ENCODE data around the gene SSBP2.

The SSBP2 gene

DNA sequence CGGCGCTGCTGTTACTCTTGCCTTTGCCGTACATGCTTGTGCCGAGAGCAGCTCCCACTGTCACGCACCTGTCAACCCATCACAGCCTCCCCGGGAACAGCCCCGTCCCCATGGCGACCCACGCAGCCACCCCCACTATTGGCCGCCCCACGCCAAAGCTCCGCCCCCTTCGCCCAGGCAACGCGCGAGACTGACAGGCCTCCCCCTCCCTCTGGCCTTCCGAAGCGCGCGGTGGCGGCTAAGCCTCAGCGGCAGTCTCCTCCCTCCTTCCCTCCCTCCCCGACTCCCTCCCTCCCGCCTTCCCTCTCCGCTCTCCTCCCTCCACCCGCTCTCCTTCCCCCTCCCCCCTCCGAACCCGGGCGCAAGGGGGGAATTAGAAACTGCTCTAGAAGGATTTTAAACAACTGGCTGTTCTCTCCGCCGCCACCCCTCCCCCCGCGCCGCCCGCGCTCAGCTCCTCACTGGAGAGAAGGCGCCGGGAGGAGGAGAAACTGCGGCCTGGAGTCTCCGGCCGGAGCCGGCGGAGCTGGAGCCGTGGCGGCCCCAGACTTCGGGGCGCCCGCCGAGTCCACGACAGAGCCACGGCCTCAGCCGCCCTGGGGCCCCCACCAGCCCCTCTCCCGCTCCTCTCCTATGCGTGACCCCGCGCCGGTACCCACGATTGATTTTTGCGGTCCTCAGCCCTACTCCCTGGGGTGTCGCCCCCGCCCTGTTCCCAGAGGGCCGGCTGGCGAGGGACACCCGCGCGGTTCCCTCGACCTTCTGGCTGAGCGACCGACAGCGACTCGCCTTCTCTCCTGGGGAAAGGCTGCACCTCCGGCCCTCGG, at the start of gene SSBP2:
SSBP2 (minus strand) TSS at position 89 of the 827 bp plus-strand sequence; CDS start at position 34, 55 bp downstream.
- peak; percentile 64 for TF ChIP-seq TEAD4 (IDR thresholded peaks at IDR 0.05)
- TF ChIP-seq CREB1 (IDR thresholded peaks at IDR 0.05; ENCODE audit: low read depth) = no peak
- peak; percentile 61; the same call in 1 of the 2 replicates for TF ChIP-seq FOXM1 (IDR thresholded peaks at IDR 0.05; ENCODE audit: borderline replicate concordance, low read depth)
- TF ChIP-seq, protein P1, sequence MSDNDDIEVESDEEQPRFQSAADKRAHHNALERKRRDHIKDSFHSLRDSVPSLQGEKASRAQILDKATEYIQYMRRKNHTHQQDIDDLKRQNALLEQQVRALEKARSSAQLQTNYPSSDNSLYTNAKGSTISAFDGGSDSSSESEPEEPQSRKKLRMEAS (IDR thresholded peaks at IDR 0.05) = no peak; the same call in 1 of the 2 replicates
- TF ChIP-seq RAD21 (IDR thresholded peaks at IDR 0.05; ENCODE audit: low read depth) = peak; percentile 57
- TF ChIP-seq, protein P2, sequence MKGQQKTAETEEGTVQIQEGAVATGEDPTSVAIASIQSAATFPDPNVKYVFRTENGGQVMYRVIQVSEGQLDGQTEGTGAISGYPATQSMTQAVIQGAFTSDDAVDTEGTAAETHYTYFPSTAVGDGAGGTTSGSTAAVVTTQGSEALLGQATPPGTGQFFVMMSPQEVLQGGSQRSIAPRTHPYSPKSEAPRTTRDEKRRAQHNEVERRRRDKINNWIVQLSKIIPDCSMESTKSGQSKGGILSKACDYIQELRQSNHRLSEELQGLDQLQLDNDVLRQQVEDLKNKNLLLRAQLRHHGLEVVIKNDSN (IDR thresholded peaks at IDR 0.05) = peak; percentile 47
- TF ChIP-seq EGR1 (IDR thresholded peaks at IDR 0.05) = peak; percentile 71
- peak; percentile 68 for TF ChIP-seq ZBTB7A (IDR thresholded peaks at IDR 0.05; ENCODE audit: low read depth)
- TF ChIP-seq YY1 (IDR thresholded peaks at IDR 0.05; ENCODE audit: low read depth) = peak; percentile 61
- TF ChIP-seq TAF1 (IDR thresholded peaks at IDR 0.05; ENCODE audit: low read depth) = peak; percentile 93
- peak; percentile 56; the same call in 1 of the 2 replicates for TF ChIP-seq NFIC (IDR thresholded peaks at IDR 0.05)
- TF ChIP-seq TCF12 (IDR thresholded peaks at IDR 0.05; ENCODE audit: low read depth) = peak; percentile 91
- TF ChIP-seq EP300 (IDR thresholded peaks at IDR 0.05; ENCODE audit: borderline replicate concordance) = peak; percentile 98
- TF ChIP-seq, protein P3, sequence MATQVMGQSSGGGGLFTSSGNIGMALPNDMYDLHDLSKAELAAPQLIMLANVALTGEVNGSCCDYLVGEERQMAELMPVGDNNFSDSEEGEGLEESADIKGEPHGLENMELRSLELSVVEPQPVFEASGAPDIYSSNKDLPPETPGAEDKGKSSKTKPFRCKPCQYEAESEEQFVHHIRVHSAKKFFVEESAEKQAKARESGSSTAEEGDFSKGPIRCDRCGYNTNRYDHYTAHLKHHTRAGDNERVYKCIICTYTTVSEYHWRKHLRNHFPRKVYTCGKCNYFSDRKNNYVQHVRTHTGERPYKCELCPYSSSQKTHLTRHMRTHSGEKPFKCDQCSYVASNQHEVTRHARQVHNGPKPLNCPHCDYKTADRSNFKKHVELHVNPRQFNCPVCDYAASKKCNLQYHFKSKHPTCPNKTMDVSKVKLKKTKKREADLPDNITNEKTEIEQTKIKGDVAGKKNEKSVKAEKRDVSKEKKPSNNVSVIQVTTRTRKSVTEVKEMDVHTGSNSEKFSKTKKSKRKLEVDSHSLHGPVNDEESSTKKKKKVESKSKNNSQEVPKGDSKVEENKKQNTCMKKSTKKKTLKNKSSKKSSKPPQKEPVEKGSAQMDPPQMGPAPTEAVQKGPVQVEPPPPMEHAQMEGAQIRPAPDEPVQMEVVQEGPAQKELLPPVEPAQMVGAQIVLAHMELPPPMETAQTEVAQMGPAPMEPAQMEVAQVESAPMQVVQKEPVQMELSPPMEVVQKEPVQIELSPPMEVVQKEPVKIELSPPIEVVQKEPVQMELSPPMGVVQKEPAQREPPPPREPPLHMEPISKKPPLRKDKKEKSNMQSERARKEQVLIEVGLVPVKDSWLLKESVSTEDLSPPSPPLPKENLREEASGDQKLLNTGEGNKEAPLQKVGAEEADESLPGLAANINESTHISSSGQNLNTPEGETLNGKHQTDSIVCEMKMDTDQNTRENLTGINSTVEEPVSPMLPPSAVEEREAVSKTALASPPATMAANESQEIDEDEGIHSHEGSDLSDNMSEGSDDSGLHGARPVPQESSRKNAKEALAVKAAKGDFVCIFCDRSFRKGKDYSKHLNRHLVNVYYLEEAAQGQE (IDR thresholded peaks at IDR 0.05; ENCODE audit: low read depth) = no peak
- no peak for TF ChIP-seq CEBPB (IDR thresholded peaks at IDR 0.05)

DNA sequence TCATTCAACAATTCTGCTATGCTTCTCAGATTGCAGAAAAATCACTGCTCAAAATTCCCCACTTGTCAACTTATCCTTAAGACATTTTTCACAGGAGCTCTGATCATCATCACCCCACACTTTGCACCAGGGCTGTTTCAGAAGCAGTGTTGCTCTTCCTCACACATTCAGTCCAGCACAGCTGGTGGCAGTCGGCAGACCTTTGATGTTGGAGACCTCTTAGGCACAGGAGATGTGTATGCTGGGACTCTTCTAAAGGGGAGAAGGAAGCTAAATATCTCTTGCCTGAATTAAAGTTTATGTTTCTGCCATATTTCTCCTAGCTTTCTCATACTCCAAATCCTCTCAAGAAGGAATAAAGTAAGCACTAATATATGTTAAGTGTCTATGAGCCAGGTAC, 44.8 kb upstream of the SSBP2 start:
- TF ChIP-seq RAD21 (IDR thresholded peaks at IDR 0.05; ENCODE audit: low read depth) (no peak), YY1 (IDR thresholded peaks at IDR 0.05; ENCODE audit: low read depth) (no peak), CREB1 (IDR thresholded peaks at IDR 0.05; ENCODE audit: low read depth) (no peak)

DNA sequence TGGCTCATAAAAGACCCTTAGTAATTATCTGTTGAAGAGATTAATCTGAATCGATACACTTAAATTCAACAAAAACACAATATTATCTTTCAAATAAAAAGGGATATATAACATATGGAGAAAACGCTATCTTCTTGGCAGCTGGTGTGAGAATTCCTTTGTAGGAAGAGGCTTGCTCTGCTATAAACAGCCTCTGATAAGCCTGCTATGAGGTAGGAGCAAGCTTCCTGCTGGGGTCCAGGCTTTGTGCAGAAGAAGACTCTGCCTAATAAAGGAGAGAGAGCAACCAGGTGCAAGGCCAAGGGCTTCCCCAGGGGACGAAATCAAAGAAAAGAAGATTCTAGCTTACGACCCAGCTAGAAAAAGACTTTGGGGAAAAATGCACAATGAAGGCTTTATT, 43.3 kb upstream of the SSBP2 start:
- TF ChIP-seq CEBPB (IDR thresholded peaks at IDR 0.05) = no peak
- TF ChIP-seq EP300 (IDR thresholded peaks at IDR 0.05; ENCODE audit: borderline replicate concordance) = no peak
- no peak for TF ChIP-seq TEAD4 (IDR thresholded peaks at IDR 0.05)
- TF ChIP-seq FOXM1 (IDR thresholded peaks at IDR 0.05; ENCODE audit: borderline replicate concordance, low read depth) = no peak
- TF ChIP-seq YY1 (IDR thresholded peaks at IDR 0.05; ENCODE audit: low read depth) = no peak
- no peak for TF ChIP-seq EGR1 (IDR thresholded peaks at IDR 0.05)
- TF ChIP-seq CREB1 (IDR thresholded peaks at IDR 0.05; ENCODE audit: low read depth) = no peak
- TF ChIP-seq, protein P1 (IDR thresholded peaks at IDR 0.05) = no peak

DNA sequence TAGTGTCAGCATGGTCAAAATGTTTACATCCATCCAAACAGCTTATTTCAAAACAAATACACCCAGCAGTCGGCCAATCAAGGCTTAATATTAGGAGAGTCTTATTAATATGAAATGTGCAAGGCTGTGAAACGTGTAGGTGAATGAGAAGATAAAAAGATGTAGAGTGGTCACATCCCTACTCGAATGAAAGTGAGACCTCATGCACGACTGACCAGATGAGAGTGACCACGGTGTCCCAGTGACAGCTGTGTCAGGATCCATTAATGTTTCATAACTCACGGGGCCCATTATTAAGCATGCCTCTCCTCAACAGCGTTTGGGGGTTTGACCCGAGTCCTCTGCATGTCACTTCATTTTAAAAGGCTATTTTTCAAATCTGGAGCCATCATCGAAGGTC, 39.4 kb upstream of the SSBP2 start:
- TF ChIP-seq NFIC (IDR thresholded peaks at IDR 0.05) (no peak), YY1 (IDR thresholded peaks at IDR 0.05; ENCODE audit: low read depth) (no peak), CREB1 (IDR thresholded peaks at IDR 0.05; ENCODE audit: low read depth) (no peak), ZBTB7A (IDR thresholded peaks at IDR 0.05; ENCODE audit: low read depth) (no peak)

DNA sequence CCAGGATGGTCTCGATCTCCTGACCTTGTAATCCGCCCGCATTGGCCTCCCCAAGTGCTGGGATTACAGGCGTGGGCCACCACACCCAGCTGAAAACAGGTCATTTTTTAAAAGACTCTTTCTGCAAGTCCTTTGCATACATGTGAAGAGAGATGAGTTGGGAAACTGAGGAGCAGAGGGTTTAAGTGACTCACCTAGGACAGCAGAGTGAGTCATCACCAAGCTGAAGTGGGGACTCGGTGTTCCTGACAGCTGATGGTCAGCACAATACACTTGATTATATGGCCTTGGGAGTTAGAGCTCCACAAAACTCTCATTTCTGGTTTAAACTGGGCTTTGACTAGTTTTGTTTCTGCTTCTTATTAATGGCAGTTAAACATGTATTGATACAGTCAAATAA, 38.1 kb upstream of the SSBP2 start:
- TF ChIP-seq YY1 (IDR thresholded peaks at IDR 0.05; ENCODE audit: low read depth) (no peak), TEAD4 (IDR thresholded peaks at IDR 0.05) (no peak), NFIC (IDR thresholded peaks at IDR 0.05) (no peak), ZBTB7A (IDR thresholded peaks at IDR 0.05; ENCODE audit: low read depth) (no peak), EGR1 (IDR thresholded peaks at IDR 0.05) (no peak), CEBPB (IDR thresholded peaks at IDR 0.05) (no peak), TAF1 (IDR thresholded peaks at IDR 0.05; ENCODE audit: low read depth) (no peak), RAD21 (IDR thresholded peaks at IDR 0.05; ENCODE audit: low read depth) (no peak), FOXM1 (IDR thresholded peaks at IDR 0.05; ENCODE audit: borderline replicate concordance, low read depth) (no peak)
- TF ChIP-seq, protein P3 (IDR thresholded peaks at IDR 0.05; ENCODE audit: low read depth) = no peak

DNA sequence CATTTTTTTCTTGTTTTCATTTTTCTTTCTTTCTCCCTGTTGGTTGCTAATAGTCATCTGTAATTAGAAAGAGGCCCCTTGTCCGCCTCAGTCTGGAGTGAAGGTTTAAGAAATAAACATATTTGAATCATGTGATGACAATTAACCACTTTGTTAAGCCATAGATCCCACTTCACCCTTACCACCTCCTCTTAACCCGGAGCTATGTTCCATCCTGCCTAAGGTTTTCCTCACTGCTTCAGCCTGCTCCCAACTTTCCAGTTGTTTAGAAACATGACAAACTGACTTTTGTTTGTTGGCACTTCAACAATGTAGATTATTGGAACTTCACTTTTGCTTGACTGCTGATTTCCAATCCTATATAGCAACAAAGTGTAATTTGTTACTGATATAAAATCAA, 37.4 kb upstream of the SSBP2 start:
- TF ChIP-seq, protein P1 (IDR thresholded peaks at IDR 0.05) = no peak
- TF ChIP-seq, protein P2 (IDR thresholded peaks at IDR 0.05) = no peak
- TF ChIP-seq, protein P3 (IDR thresholded peaks at IDR 0.05; ENCODE audit: low read depth) = no peak

Data from Ishikawa (cell line).